ENCODE measurements around the gene CMYA5.

DNA sequence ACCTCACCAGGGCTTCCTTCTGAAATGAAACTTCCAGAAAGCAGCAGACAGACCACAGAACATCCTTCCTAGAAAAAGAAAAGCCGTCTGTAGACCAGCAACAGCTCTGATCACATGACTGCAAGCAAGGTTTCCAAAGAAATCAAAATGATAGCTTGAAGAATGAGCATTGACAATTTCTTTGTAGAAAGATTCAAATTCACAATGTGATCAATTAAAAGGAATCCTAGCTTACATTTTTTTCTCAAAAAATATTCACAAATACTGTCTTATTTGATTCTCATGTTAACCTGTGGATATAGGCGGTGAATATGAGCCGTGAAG is 156.5 kb downstream of the CMYA5 start:
- TF ChIP-seq, protein P1, sequence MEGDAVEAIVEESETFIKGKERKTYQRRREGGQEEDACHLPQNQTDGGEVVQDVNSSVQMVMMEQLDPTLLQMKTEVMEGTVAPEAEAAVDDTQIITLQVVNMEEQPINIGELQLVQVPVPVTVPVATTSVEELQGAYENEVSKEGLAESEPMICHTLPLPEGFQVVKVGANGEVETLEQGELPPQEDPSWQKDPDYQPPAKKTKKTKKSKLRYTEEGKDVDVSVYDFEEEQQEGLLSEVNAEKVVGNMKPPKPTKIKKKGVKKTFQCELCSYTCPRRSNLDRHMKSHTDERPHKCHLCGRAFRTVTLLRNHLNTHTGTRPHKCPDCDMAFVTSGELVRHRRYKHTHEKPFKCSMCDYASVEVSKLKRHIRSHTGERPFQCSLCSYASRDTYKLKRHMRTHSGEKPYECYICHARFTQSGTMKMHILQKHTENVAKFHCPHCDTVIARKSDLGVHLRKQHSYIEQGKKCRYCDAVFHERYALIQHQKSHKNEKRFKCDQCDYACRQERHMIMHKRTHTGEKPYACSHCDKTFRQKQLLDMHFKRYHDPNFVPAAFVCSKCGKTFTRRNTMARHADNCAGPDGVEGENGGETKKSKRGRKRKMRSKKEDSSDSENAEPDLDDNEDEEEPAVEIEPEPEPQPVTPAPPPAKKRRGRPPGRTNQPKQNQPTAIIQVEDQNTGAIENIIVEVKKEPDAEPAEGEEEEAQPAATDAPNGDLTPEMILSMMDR (IDR thresholded peaks at IDR 0.05 in 2 of 3, conservative IDR thresholded peaks at IDR 0.05 in 1 of 3; ENCODE audit: borderline replicate concordance in 1 of 3, insufficient read depth in 1 of 3, low read depth in 2 of 3, low read length in 2 of 3): no peak
- TF ChIP-seq, protein P2, sequence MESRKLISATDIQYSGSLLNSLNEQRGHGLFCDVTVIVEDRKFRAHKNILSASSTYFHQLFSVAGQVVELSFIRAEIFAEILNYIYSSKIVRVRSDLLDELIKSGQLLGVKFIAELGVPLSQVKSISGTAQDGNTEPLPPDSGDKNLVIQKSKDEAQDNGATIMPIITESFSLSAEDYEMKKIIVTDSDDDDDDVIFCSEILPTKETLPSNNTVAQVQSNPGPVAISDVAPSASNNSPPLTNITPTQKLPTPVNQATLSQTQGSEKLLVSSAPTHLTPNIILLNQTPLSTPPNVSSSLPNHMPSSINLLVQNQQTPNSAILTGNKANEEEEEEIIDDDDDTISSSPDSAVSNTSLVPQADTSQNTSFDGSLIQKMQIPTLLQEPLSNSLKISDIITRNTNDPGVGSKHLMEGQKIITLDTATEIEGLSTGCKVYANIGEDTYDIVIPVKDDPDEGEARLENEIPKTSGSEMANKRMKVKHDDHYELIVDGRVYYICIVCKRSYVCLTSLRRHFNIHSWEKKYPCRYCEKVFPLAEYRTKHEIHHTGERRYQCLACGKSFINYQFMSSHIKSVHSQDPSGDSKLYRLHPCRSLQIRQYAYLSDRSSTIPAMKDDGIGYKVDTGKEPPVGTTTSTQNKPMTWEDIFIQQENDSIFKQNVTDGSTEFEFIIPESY (IDR thresholded peaks at IDR 0.05; ENCODE audit: extremely low read depth, insufficient replicate concordance, low read length): no peak
- TF ChIP-seq EZH2 (IDR thresholded peaks at IDR 0.05) (no peak), POLR2A (IDR thresholded peaks at IDR 0.05; ENCODE audit: borderline replicate concordance, extremely low read depth, insufficient read depth, insufficient read length) (no peak), RAD21 (IDR thresholded peaks at IDR 0.05; ENCODE audit: low read depth) (no peak), POLR2AphosphoS5 (IDR thresholded peaks at IDR 0.05; ENCODE audit: low read depth, low read length) (no peak)
- TF ChIP-seq, protein P3, sequence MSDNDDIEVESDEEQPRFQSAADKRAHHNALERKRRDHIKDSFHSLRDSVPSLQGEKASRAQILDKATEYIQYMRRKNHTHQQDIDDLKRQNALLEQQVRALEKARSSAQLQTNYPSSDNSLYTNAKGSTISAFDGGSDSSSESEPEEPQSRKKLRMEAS (IDR thresholded peaks at IDR 0.05): no peak

Measured in HCT116 (cell line).